HepG2 (cell line): Measurements from ENCODE around the gene ALDH3A1. TPM values are rescaled to one million over a fixed set of nuclear protein-coding genes. Genes with fewer than 3 reads are reported as not detected.

ENCODE experiments used
- BORCS8-MEF2B ChIP-seq: sonication (generic); formaldehyde crosslinking; IDR thresholded peaks from 2 replicates; pipeline ENCODE4 v1.8.0; 2022; ENCODE audit warnings: mild to moderate bottlenecking, missing genetic modification reagents
- DR1 ChIP-seq: sonication (generic); formaldehyde crosslinking; IDR thresholded peaks from 2 replicates; pipeline ENCODE4 v1.8.0; 2021; ENCODE audit warnings: mild to moderate bottlenecking, missing genetic modification reagents, inconsistent platforms
- HOXA9 ChIP-seq: sonication (generic); formaldehyde crosslinking; IDR thresholded peaks from 2 replicates; pipeline ENCODE4 v1.8.1; 2022; ENCODE audit warnings: missing genetic modification reagents, mild to moderate bottlenecking, moderate library complexity, borderline replicate concordance
- KAT8 ChIP-seq: IDR thresholded peaks from 2 replicates; pipeline ENCODE4 v1.6.1; 2016; ENCODE audit warnings: missing genetic modification reagents, missing compliant biosample characterization
- NFIC ChIP-seq: IDR thresholded peaks from 2 replicates; pipeline ENCODE4 v1.6.1; 2012; ENCODE audit warnings: mild to moderate bottlenecking, low read length, inconsistent platforms
- REPIN1 ChIP-seq: sonication (generic); formaldehyde crosslinking; IDR thresholded peaks from 2 replicates; pipeline ENCODE4 v1.8.0; 2022; ENCODE audit warnings: missing genetic modification reagents, low read depth, mild to moderate bottlenecking, borderline replicate concordance
- RXRA ChIP-seq: sonication (generic); formaldehyde crosslinking; IDR thresholded peaks from 2 replicates; pipeline ENCODE4 v1.5.1; 2020; ENCODE audit warnings: missing genetic modification reagents
- SETDB1 ChIP-seq: sonication (generic); formaldehyde crosslinking; IDR thresholded peaks from 2 replicates; pipeline ENCODE4 v1.5.1; 2020; ENCODE audit warnings: missing genetic modification reagents, mild to moderate bottlenecking, borderline replicate concordance
- SP140L ChIP-seq: sonication (generic); formaldehyde crosslinking; IDR thresholded peaks from 2 replicates; pipeline ENCODE4 v1.4.0; 2020; ENCODE audit warnings: missing genetic modification reagents, borderline replicate concordance
- TEAD3 ChIP-seq: optimal IDR thresholded peaks from 2 replicates; pipeline ENCODE3; 2016; ENCODE audit warnings: borderline replicate concordance
- ZBTB20 ChIP-seq: sonication (generic); formaldehyde crosslinking; IDR thresholded peaks from 2 replicates; pipeline ENCODE4 v1.8.1; 2023; ENCODE audit warnings: missing genetic modification reagents, low read depth, mild to moderate bottlenecking, borderline replicate concordance
- ZFX ChIP-seq: sonication (generic); formaldehyde crosslinking; IDR thresholded peaks from 2 replicates; pipeline ENCODE4 v1.4.0; 2020; ENCODE audit warnings: mild to moderate bottlenecking, low read depth, missing genetic modification reagents, moderate library complexity
- ZMYM2 ChIP-seq: sonication (generic); formaldehyde crosslinking; IDR thresholded peaks from 2 replicates; pipeline ENCODE4 v1.8.0; 2022; ENCODE audit warnings: mild to moderate bottlenecking, missing genetic modification reagents
- ZNF12 ChIP-seq: sonication (generic); formaldehyde crosslinking; IDR thresholded peaks from 2 replicates; pipeline ENCODE4 v1.5.0; 2020; ENCODE audit warnings: missing genetic modification reagents
- ZZZ3 ChIP-seq: sonication (generic); formaldehyde crosslinking; IDR thresholded peaks from 2 replicates; pipeline ENCODE4 v1.4.0; 2020; ENCODE audit warnings: missing genetic modification reagents, mild to moderate bottlenecking, borderline replicate concordance
- polyA plus RNA-seq, 8 experiments: library from polyadenylated mRNA; depleted of rRNA in 3 of 8; stranded (reverse) in 7 of 8; unstranded in 1 of 8; fragments of >200 nt; fragmentation: Illumina TruSeq in 4 of 8; extraction: Trizol in 4 of 8; gene quantifications; 2 replicates each; pipeline versions ENCODE4 v1.2.1 to v1.2.3, GENCODE V29; 2011 to 2016; ENCODE audit warnings: low read depth in 4 of 8, missing spikeins in 1 of 8, mixed read lengths in 1 of 8; ENCODE audit not compliant: insufficient read depth in 1 of 8
- total RNA-seq, 5 experiments: library from RNA; depleted of rRNA; stranded (reverse); fragments of >200 nt; fragmentation: Illumina TruSeq; extraction: Trizol; gene quantifications; 2 replicates each; pipeline ENCODE4 v1.2.3, GENCODE V29; 2016; ENCODE audit warnings: low read depth in 1 of 5
- TF ChIP-seq, protein P1 (sequence below): sonication (generic); formaldehyde crosslinking; IDR thresholded peaks from 2 replicates; pipeline ENCODE4 v1.4.0; 2020; ENCODE audit warnings: missing genetic modification reagents
- TF ChIP-seq, protein P2 (sequence below): sonication (generic); IDR thresholded peaks from 2 replicates; pipeline ENCODE4 v1.6.1; 2016; ENCODE audit warnings: low read depth, borderline replicate concordance
- TF ChIP-seq, protein P3 (sequence below): sonication (generic); formaldehyde crosslinking; IDR thresholded peaks from 2 replicates; pipeline ENCODE4 v1.4.0; 2020; ENCODE audit warnings: mild to moderate bottlenecking, missing genetic modification reagents, borderline replicate concordance
- TF ChIP-seq, protein P4 (sequence below): sonication (generic); formaldehyde crosslinking; IDR thresholded peaks from 2 replicates; pipeline ENCODE4 v1.4.0; 2020; ENCODE audit warnings: missing genetic modification reagents, mild to moderate bottlenecking, borderline replicate concordance

ALDH3A1 gene
- total and polyA plus RNA-seq, 2 of the 13 experiments (the other 11 are each of a cell fraction or from before 2014, with no cell fraction given): 0.07 to 0.62 TPM

DNA sequence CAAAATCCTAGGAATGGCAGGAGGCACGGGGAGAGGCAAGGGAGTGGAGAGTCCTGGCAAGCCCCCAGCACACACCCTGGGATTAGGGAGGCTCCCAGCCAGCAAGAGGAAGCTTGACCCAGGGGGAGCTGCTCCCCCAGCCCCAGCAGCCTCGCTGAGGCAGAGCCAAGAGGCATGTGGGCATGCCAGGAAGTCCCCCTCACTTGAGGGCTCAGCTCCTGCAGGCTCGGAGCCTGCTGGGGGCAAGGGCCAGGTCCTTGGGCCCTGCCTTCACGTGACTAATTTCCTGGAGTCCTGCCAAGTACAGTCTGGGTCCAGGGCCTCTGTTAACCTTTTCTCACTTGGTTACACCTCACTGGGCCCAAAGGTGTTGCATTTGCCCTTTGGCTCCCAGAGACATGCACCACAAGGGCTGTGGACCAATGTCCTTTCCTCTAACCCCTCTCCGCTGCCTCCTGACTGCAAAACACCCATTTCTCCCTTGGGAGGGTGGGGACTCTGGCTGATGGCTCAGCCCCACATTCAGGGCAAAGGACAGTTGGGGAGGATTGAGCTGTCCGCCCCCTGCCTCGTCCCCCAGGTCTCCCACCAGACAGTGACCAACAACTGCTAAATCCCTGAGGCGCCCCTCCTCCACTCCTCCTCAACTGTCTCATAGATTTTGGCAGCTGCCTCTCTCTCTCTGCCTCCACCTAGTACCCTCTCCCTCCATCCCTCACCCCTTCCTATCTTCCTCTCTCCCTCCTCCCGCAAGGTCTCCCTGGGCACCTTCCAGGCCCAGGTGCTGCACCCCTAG, 27.3 kb downstream of the ALDH3A1 start (continued):
- TF ChIP-seq, protein P1, sequence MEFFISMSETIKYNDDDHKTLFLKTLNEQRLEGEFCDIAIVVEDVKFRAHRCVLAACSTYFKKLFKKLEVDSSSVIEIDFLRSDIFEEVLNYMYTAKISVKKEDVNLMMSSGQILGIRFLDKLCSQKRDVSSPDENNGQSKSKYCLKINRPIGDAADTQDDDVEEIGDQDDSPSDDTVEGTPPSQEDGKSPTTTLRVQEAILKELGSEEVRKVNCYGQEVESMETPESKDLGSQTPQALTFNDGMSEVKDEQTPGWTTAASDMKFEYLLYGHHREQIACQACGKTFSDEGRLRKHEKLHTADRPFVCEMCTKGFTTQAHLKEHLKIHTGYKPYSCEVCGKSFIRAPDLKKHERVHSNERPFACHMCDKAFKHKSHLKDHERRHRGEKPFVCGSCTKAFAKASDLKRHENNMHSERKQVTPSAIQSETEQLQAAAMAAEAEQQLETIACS (CRISPR knock-in tag): no peak
- TF ChIP-seq HOXA9 (no peak), ZBTB20 (CRISPR knock-in tag) (0 out of 2 replicates have a peak, but pooled peaks have one; percentile 73), TEAD3 (CRISPR knock-in tag) (peak; percentile 60), NFIC (peak; percentile 83; the same call in 1 of the 2 replicates), BORCS8-MEF2B (CRISPR knock-in tag) (peak; percentile 68), SP140L (CRISPR knock-in tag) (no peak), ZMYM2 (CRISPR knock-in tag) (peak; percentile 34; the same call in 1 of the 2 replicates), DR1 (CRISPR knock-in tag) (no peak; the same call in 1 of the 2 replicates), RXRA (CRISPR knock-in tag) (peak; percentile 77), KAT8 (CRISPR knock-in tag) (0 out of 2 replicates have a peak, but pooled peaks have one; percentile 17), REPIN1 (CRISPR knock-in tag) (peak; percentile 40; the same call in 1 of the 2 replicates), ZNF12 (no peak), ZZZ3 (CRISPR knock-in tag) (no peak), ZFX (CRISPR knock-in tag) (peak; percentile 75), SETDB1 (no peak)
- TF ChIP-seq, protein P2, sequence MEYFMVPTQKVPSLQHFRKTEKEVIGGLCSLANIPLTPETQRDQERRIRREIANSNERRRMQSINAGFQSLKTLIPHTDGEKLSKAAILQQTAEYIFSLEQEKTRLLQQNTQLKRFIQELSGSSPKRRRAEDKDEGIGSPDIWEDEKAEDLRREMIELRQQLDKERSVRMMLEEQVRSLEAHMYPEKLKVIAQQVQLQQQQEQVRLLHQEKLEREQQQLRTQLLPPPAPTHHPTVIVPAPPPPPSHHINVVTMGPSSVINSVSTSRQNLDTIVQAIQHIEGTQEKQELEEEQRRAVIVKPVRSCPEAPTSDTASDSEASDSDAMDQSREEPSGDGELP: peak; percentile 42; the same call in 1 of the 2 replicates
- TF ChIP-seq, protein P3, sequence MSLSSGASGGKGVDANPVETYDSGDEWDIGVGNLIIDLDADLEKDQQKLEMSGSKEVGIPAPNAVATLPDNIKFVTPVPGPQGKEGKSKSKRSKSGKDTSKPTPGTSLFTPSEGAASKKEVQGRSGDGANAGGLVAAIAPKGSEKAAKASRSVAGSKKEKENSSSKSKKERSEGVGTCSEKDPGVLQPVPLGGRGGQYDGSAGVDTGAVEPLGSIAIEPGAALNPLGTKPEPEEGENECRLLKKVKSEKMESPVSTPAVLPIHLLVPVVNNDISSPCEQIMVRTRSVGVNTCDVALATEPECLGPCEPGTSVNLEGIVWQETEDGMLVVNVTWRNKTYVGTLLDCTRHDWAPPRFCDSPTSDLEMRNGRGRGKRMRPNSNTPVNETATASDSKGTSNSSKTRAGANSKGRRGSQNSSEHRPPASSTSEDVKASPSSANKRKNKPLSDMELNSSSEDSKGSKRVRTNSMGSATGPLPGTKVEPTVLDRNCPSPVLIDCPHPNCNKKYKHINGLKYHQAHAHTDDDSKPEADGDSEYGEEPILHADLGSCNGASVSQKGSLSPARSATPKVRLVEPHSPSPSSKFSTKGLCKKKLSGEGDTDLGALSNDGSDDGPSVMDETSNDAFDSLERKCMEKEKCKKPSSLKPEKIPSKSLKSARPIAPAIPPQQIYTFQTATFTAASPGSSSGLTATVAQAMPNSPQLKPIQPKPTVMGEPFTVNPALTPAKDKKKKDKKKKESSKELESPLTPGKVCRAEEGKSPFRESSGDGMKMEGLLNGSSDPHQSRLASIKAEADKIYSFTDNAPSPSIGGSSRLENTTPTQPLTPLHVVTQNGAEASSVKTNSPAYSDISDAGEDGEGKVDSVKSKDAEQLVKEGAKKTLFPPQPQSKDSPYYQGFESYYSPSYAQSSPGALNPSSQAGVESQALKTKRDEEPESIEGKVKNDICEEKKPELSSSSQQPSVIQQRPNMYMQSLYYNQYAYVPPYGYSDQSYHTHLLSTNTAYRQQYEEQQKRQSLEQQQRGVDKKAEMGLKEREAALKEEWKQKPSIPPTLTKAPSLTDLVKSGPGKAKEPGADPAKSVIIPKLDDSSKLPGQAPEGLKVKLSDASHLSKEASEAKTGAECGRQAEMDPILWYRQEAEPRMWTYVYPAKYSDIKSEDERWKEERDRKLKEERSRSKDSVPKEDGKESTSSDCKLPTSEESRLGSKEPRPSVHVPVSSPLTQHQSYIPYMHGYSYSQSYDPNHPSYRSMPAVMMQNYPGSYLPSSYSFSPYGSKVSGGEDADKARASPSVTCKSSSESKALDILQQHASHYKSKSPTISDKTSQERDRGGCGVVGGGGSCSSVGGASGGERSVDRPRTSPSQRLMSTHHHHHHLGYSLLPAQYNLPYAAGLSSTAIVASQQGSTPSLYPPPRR (CRISPR knock-in tag): peak; percentile 90
- TF ChIP-seq, protein P4, sequence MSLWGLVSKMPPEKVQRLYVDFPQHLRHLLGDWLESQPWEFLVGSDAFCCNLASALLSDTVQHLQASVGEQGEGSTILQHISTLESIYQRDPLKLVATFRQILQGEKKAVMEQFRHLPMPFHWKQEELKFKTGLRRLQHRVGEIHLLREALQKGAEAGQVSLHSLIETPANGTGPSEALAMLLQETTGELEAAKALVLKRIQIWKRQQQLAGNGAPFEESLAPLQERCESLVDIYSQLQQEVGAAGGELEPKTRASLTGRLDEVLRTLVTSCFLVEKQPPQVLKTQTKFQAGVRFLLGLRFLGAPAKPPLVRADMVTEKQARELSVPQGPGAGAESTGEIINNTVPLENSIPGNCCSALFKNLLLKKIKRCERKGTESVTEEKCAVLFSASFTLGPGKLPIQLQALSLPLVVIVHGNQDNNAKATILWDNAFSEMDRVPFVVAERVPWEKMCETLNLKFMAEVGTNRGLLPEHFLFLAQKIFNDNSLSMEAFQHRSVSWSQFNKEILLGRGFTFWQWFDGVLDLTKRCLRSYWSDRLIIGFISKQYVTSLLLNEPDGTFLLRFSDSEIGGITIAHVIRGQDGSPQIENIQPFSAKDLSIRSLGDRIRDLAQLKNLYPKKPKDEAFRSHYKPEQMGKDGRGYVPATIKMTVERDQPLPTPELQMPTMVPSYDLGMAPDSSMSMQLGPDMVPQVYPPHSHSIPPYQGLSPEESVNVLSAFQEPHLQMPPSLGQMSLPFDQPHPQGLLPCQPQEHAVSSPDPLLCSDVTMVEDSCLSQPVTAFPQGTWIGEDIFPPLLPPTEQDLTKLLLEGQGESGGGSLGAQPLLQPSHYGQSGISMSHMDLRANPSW (CRISPR knock-in tag): peak; percentile 60; the same call in 1 of the 2 replicates
